ENCODE data around the gene OR1I1. TPM values are rescaled to one million over a fixed set of nuclear protein-coding genes. Genes with fewer than 3 reads are reported as not detected.

Gene OR1I1
- total and polyA plus RNA-seq, 2 experiments from 2014 or later, result not detected

GRCh38 chr19:15042826-15043225 is 39.2 kb upstream of the OR1I1 start:
- Histone ChIP-seq H3K9me3 (ENCODE audit: low read depth) (no peaks in the 10 kb centered on the region), H3K27ac (no peak overlapping the region), H3K27me3 (no peaks in the 10 kb centered on the region), H3K4me3 (no peak overlapping the region), H3K4me1 (ENCODE audit: low read depth) (no peaks in the 10 kb centered on the region), H3K36me3 (no peaks in the 10 kb centered on the region)
- no peak for DNase-seq (ENCODE audit: low read depth in 1 of 2, low spot score in 1 of 2)
- TF ChIP-seq CTCF (IDR thresholded peaks at IDR 0.05; ENCODE audit: low read depth, low read length), result no peak

- no peaks in the 10 kb centered on the region for H3K9me3 ChIP-seq (ENCODE audit: low read depth)
- TF ChIP-seq CTCF (IDR thresholded peaks at IDR 0.05; ENCODE audit: low read depth, low read length), result no peak
- no peaks in the 10 kb centered on the region for H3K4me1 ChIP-seq (ENCODE audit: low read depth)
- no peaks in the 10 kb centered on the region for H3K36me3 ChIP-seq
- no peak overlapping the region for H3K4me3 ChIP-seq
- no peaks in the 10 kb centered on the region for H3K27me3 ChIP-seq
- H3K27ac ChIP-seq, result no peak overlapping the region
- no peak for DNase-seq (ENCODE audit: low read depth in 1 of 2, low spot score in 1 of 2)
Measured at GRCh38 chr19:15045506-15045905, 36.5 kb upstream of the OR1I1 start.

- DNase-seq (ENCODE audit: low read depth in 1 of 2, low spot score in 1 of 2), result no peak
- Histone ChIP-seq H3K4me1 (ENCODE audit: low read depth) (no peaks in the 10 kb centered on the region), H3K9me3 (ENCODE audit: low read depth) (no peaks in the 10 kb centered on the region), H3K4me3 (no peak overlapping the region), H3K36me3 (no peaks in the 10 kb centered on the region), H3K27ac (no peak overlapping the region), H3K27me3 (no peaks in the 10 kb centered on the region)
- TF ChIP-seq CTCF (IDR thresholded peaks at IDR 0.05; ENCODE audit: low read depth, low read length), result no peak
Measured at GRCh38 chr19:15047680-15048079, 34.3 kb upstream of the OR1I1 start.

GRCh38 chr19:15048128-15048527 is 33.9 kb upstream of the OR1I1 start:
- no peaks in the 10 kb centered on the region for H3K27me3 ChIP-seq
- no peak for DNase-seq (ENCODE audit: low read depth in 1 of 2, low spot score in 1 of 2)
- no peak for TF ChIP-seq CTCF (IDR thresholded peaks at IDR 0.05; ENCODE audit: low read depth, low read length)
- H3K4me1 ChIP-seq (ENCODE audit: low read depth), result no peaks in the 10 kb centered on the region
- H3K36me3 ChIP-seq, result no peaks in the 10 kb centered on the region
- no peaks in the 10 kb centered on the region for H3K9me3 ChIP-seq (ENCODE audit: low read depth)
- H3K27ac ChIP-seq, result no peak overlapping the region
- H3K4me3 ChIP-seq, result no peak overlapping the region

- no peak for TF ChIP-seq CTCF (IDR thresholded peaks at IDR 0.05; ENCODE audit: low read depth, low read length)
- no peak within 1 kb of the TSS for H3K4me3 ChIP-seq
- no peaks in the 10 kb centered on the region for H3K36me3 ChIP-seq
- H3K4me1 ChIP-seq (ENCODE audit: low read depth), result no peaks in the 10 kb centered on the region
- H3K27ac ChIP-seq, result no peak within 1 kb of the TSS
- no peaks in the 10 kb centered on the region for H3K9me3 ChIP-seq (ENCODE audit: low read depth)
- no peaks in the 10 kb centered on the region for H3K27me3 ChIP-seq
- DNase-seq (ENCODE audit: low read depth in 1 of 2, low spot score in 1 of 2), result no peak
Measured at GRCh38 chr19:15048885-15049541, 33.0 kb upstream of the OR1I1 start, which contains the start of gene CASP14. CASP14 (plus strand) TSS chr19:15049480; CDS start chr19:15052252, 2,772 bp downstream.
